HG03025 (cell line): Measurements from ENCODE around the gene IRF4.
"Not testable (repeated sequence)": the region's sequence is repeated elsewhere in the genome, so short reads cannot be mapped to it uniquely, and the experiment has no call there.

Experiments used
- ATAC-seq: cut with Tn5 transposase; IDR thresholded peaks from one replicate; pipeline ENCODE4 v1.9.1; 2021; ENCODE audit warnings: mild to moderate bottlenecking, moderate library complexity; ENCODE audit not compliant: unreplicated experiment, low FRiP score

IRF4 gene

DNA sequence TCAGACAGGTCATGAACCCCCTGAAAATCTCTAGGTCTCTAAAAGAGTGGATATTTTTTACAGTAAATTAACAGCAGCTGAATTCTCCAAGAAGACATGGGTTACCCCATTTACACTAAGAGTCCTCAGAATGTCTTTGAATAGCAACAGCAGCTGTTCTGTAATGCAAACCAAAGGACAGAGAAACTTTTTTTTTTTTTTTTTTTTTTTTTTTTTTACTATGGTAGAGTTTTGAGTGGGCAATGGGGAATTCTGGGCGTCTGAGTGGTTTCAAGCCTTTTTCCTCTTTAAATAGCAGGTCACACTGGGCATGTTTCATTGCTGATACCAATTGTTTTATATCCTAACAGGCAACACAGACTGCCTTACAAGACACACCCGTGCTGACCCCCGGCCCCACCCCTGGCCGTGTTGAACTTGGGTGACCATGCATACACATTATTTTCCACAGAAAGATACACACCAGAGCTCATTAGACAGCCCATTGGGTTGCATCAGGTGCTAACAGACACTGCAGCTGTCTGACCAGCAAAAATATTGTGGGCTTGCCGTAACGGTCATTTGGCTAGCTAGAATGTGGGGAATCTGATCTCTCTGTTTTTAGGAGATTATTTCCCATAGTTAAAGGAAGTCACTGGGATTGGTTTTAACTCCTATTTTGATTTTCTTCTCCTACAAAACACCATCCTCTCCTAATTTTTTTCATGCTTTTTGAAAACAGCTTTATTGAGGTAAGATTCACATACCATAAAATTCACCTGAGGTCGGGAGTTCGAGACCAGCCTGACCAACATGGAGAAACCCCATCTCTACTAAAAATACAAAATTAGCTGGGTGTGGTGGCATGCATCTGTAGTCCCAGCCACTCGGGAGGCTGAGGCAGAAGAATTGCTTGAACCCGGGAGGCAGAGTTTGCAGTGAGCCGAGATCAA, 26.7 kb upstream of the IRF4 start:
- no peak for ATAC-seq

- no peak for ATAC-seq
Measured at GRCh38 chr6:365835-366234, 25.7 kb upstream of the IRF4 start.

- no peak for ATAC-seq
Measured at GRCh38 chr6:366389-367297, 24.9 kb upstream of the IRF4 start.

DNA sequence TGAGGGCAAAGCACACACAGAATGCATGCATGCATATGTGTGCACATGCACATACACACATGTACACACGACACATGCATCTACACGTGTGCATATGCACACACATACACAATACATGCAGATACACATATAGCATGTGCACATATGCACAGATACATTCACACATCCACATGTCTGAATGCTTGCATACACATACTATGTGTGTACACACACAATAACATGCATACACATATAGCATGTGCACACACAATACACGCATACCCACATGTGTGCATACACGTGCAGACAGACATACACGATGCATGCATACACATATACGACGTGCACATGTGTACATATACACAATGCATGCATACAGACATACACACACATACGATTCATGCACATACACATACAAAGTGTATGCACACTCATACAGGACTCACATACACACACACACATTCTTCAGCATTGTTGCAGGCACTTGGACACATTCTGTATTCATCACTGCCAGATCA, 24.2 kb upstream of the IRF4 start:
- no peak for ATAC-seq

GRCh38 chr6:367891-368630, 23.5 kb upstream of the IRF4 start:
- ATAC-seq: no peak

- no peak for ATAC-seq
Measured at GRCh38 chr6:369559-370431, 21.8 kb upstream of the IRF4 start.

DNA sequence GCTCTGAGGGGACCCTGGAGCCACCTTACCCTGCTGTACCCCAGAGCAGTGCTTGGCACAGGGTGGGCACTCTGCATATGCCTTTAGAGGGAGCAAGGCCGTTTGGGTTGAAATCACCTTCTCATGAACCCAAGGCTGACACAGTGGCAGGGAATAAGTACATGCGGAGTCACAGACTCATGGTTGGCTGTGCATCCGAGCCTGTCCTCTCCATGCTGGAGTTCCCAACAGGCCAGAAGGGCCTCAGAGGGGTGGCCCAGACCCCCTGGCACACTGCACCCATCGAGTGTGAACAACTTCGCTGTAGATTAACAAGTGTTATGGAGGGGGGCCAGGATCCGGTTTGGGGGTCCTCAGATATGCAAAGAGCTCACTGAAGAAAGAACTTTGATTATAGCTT, 21.0 kb upstream of the IRF4 start:
- ATAC-seq: no peak

GRCh38 chr6:371851-372250, 19.7 kb upstream of the IRF4 start:
- ATAC-seq: not testable (repeated sequence)

- no peak for ATAC-seq
Measured at GRCh38 chr6:372336-372911, 19.1 kb upstream of the IRF4 start.

- no peak for ATAC-seq
Measured at GRCh38 chr6:373031-373430, 18.5 kb upstream of the IRF4 start.

DNA sequence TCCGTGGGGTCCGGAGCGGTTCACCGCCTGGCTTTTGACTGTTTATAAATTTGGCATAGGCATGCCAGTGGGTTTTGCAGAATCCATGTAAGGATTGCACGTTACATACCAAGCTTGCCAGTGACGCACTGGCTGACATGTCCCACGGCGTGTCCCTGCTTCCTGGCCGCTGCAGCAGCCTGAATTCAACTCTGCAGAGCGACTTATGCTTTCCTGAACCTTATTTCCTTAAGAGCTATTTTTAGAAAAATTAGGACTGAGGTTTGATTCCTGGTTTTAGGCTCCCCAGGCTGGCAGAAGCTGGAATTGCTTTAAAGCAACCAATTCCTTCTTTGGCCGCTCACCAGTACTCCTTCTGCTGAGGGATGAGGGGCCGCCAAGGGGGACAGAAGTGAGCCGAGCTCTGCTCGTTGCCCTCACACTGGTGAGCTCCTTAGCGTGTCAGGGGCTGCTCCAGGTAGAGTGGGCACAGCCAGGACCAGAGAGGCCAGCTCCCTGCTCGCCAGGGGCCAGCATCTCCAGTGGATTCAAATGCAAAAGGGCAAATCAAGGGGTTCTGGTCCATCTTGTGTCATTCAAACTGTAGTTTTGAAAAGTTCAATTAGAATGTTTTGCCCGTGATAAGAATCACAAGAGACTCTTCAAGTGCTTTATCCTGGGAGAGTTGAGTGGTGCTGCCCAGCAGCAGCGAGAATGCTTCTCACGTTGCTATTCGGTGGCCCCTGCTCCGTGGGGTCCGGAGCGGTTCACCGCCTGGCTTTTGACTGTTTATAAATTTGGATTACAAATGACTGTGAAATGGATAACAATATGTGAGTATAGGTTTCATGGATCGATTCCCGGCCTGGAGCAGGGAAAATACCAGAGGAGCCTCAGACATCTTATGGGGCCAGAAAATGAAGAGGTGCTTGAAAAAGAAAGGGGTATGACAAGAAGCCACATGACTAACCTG, 17.5 kb upstream of the IRF4 start:
- ATAC-seq: no peak

DNA sequence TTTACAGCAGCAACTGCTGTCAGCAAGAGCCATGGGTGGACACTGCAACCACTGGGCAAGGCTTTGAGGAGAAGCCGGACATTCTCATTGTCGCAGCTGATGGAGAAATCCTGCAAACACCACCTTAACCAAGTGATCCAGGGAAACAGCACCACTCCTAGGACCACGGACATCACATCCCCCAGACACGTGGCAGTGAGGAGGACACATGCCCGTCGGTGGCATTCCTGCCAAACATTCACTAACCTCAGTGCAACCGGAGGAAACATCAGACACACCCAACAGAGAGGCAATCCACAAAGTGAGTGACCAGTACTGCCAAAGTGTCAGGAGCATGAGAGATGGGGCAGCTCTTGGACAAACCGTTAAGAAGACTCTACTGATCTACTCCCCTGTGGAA, 16.6 kb upstream of the IRF4 start:
- ATAC-seq: no peak

GRCh38 chr6:376827-377640, 14.5 kb upstream of the IRF4 start:
- ATAC-seq: no peak

- not testable (repeated sequence) for ATAC-seq
Measured at GRCh38 chr6:377641-378020, 13.9 kb upstream of the IRF4 start.

GRCh38 chr6:378090-378957, 13.2 kb upstream of the IRF4 start:
- no peak for ATAC-seq

DNA sequence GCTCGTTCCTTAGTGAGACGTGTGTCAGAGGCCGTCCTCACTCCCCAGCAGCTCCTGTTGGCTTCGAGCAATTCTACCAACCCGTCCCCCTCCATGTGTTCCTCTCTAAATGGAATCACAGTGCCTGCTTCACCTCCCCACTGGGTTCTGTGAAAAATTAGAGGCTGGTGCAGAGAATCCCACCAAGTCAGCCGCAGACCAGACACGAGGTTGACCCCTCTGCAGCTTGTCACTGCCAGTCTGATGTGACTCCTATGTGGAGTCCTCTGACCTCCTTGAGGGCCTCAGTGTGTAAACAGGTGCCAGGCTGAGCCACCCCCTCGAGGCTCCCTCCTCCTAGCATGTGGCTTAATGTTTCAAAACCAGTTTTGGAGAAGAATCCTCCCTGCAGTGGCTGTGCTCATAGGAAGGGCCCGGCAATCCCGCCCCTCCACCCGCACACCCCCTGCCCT, 12.6 kb upstream of the IRF4 start:
- ATAC-seq: no peak
